ENCODE measurements around the gene MTFMT.
"Not testable (repeated sequence)": the region's sequence is repeated elsewhere in the genome, so short reads cannot be mapped to it uniquely, and the experiment has no call there.

The MTFMT gene

GRCh38 chr15:65038836-65039235, 9.4 kb upstream of the MTFMT start:
- Histone ChIP-seq H3K4me3 (no peak overlapping the region), H3K4me1 (peaks cover 7% of the 10 kb centered on the region), H3K9me3 (no peaks in the 10 kb centered on the region), H3K36me3 (replicated peaks) (no peaks in the 10 kb centered on the region), H3K27me3 (ENCODE audit: low read depth) (no peaks in the 10 kb centered on the region)
- DNase-seq (ENCODE audit: low spot score in 2 of 2) = no peak
- in situ Hi-C loops (cut with MboI; ENCODE audit: low sequenced_read_pairs) = loop anchor here (10.0 kb wide), 1 partner anchor 346 kb away; no protein-coding TSS in a partner anchor

- no peaks in the 10 kb centered on the region for H3K27me3 ChIP-seq (ENCODE audit: low read depth)
- H3K4me3 ChIP-seq = no peak overlapping the region
- peaks cover 10% of the 10 kb centered on the region for H3K4me1 ChIP-seq
- no peak for DNase-seq (ENCODE audit: low spot score in 2 of 2)
- H3K9me3 ChIP-seq = no peaks in the 10 kb centered on the region
- in situ Hi-C loops (cut with MboI; ENCODE audit: low sequenced_read_pairs) = loop anchor here (10.0 kb wide), 1 partner anchor 346 kb away; no protein-coding TSS in a partner anchor
- no peaks in the 10 kb centered on the region for H3K36me3 ChIP-seq (replicated peaks)
These were observed 9.0 kb upstream of the MTFMT start for GRCh38 chr15:65038428-65038827.

GRCh38 chr15:65037309-65037708, 7.9 kb upstream of the MTFMT start:
- no peak for DNase-seq (ENCODE audit: low spot score in 2 of 2)
- H3K9me3 ChIP-seq = no peaks in the 10 kb centered on the region
- in situ Hi-C loops (cut with MboI; ENCODE audit: low sequenced_read_pairs) = loop anchor here (10.0 kb wide), 1 partner anchor 347 kb away; no protein-coding TSS in a partner anchor
- H3K36me3 ChIP-seq (replicated peaks) = no peaks in the 10 kb centered on the region
- peaks cover 9% of the 10 kb centered on the region for H3K4me1 ChIP-seq
- H3K27me3 ChIP-seq (ENCODE audit: low read depth) = no peaks in the 10 kb centered on the region
- H3K4me3 ChIP-seq = no peak overlapping the region

GRCh38 chr15:65034719-65035118, 5.3 kb upstream of the MTFMT start:
- Histone ChIP-seq H3K27me3 (ENCODE audit: low read depth) (no peaks in the 10 kb centered on the region), H3K36me3 (replicated peaks) (no peaks in the 10 kb centered on the region), H3K4me1 (peaks cover 9% of the 10 kb centered on the region), H3K4me3 (no peak overlapping the region), H3K9me3 (no peaks in the 10 kb centered on the region)
- in situ Hi-C loops (cut with MboI; ENCODE audit: low sequenced_read_pairs) = loop anchor here (5.0 to 10.0 kb wide), 2 partner anchors 263 to 350 kb away; partner anchors contain the start of gene RNU5A-1
- no peak for DNase-seq (ENCODE audit: low spot score in 2 of 2)

GRCh38 chr15:65033659-65034269, 4.3 kb upstream of the MTFMT start:
- in situ Hi-C loops (cut with MboI; ENCODE audit: low sequenced_read_pairs) = loop anchor here (5.0 to 10.0 kb wide), 2 partner anchors 264 to 351 kb away; partner anchors contain the start of gene RNU5A-1
- Histone ChIP-seq H3K4me3 (no peak overlapping the region), H3K9me3 (no peaks in the 10 kb centered on the region), H3K4me1 (peaks cover 9% of the 10 kb centered on the region), H3K36me3 (replicated peaks) (peaks cover 3% of the 10 kb centered on the region; the same call in 1 of the 2 replicates), H3K27me3 (ENCODE audit: low read depth) (no peaks in the 10 kb centered on the region)
- peak; percentile 73 to 82 for DNase-seq (ENCODE audit: low spot score in 2 of 2)

GRCh38 chr15:65032801-65033537, 3.5 kb upstream of the MTFMT start:
- Histone ChIP-seq H3K36me3 (replicated peaks) (peaks cover 3% of the 10 kb centered on the region; the same call in 1 of the 2 replicates), H3K4me3 (no peak overlapping the region), H3K27me3 (ENCODE audit: low read depth) (no peaks in the 10 kb centered on the region), H3K9me3 (no peaks in the 10 kb centered on the region), H3K4me1 (peaks cover 9% of the 10 kb centered on the region)
- peak; percentile 89 to 92 for DNase-seq (ENCODE audit: low spot score in 2 of 2)
- in situ Hi-C loops (cut with MboI; ENCODE audit: low sequenced_read_pairs) = loop anchor here (5.0 to 10.0 kb wide), 2 partner anchors 264 to 352 kb away; partner anchors contain the start of gene RNU5A-1

- H3K27me3 ChIP-seq (ENCODE audit: low read depth) = no peaks in the 10 kb centered on the region
- peaks cover 25% of the 10 kb centered on the region for H3K36me3 ChIP-seq (replicated peaks)
- peaks cover 13% of the 10 kb centered on the region for H3K4me1 ChIP-seq
- DNase-seq (ENCODE audit: low spot score in 2 of 2) = no peak
- H3K9me3 ChIP-seq = no peaks in the 10 kb centered on the region
- in situ Hi-C loops (cut with MboI; ENCODE audit: low sequenced_read_pairs) = loop anchor here (5.0 to 10.0 kb wide), 2 partner anchors 268 to 355 kb away; partner anchors contain the start of gene RNU5A-1
- H3K4me3 ChIP-seq = peak overlapping the region; percentile 82
These were observed 333 bp upstream of the MTFMT start for GRCh38 chr15:65029736-65030208.

- Histone ChIP-seq H3K4me3 (peak overlapping the region; percentile 82), H3K4me1 (peaks cover 7% of the 10 kb centered on the region), H3K9me3 (no peaks in the 10 kb centered on the region), H3K27me3 (ENCODE audit: low read depth) (no peaks in the 10 kb centered on the region), H3K36me3 (replicated peaks) (peaks cover 38% of the 10 kb centered on the region)
- DNase-seq (ENCODE audit: low spot score in 2 of 2) = no peak
- in situ Hi-C loops (cut with MboI; ENCODE audit: low sequenced_read_pairs) = no loop called here
These were observed 1.1 kb downstream of the MTFMT start for GRCh38 chr15:65028338-65028737.

GRCh38 chr15:65027593-65027992, 1.8 kb downstream of the MTFMT start:
- H3K36me3 ChIP-seq (replicated peaks) = peaks cover 41% of the 10 kb centered on the region
- H3K9me3 ChIP-seq = no peaks in the 10 kb centered on the region
- in situ Hi-C loops (cut with MboI; ENCODE audit: low sequenced_read_pairs) = no loop called here
- no peaks in the 10 kb centered on the region for H3K27me3 ChIP-seq (ENCODE audit: low read depth)
- peaks cover 4% of the 10 kb centered on the region for H3K4me1 ChIP-seq
- H3K4me3 ChIP-seq = peak overlapping the region; percentile 82
- DNase-seq (ENCODE audit: low spot score in 2 of 2) = no peak

- H3K36me3 ChIP-seq (replicated peaks) = peaks cover 44% of the 10 kb centered on the region
- H3K4me3 ChIP-seq = no peak overlapping the region
- H3K27me3 ChIP-seq (ENCODE audit: low read depth) = no peaks in the 10 kb centered on the region
- H3K4me1 ChIP-seq = peaks cover 4% of the 10 kb centered on the region
- no peaks in the 10 kb centered on the region for H3K9me3 ChIP-seq
- no peak for DNase-seq (ENCODE audit: low spot score in 2 of 2)
- in situ Hi-C loops (cut with MboI; ENCODE audit: low sequenced_read_pairs) = no loop called here
These were observed 2.7 kb downstream of the MTFMT start for GRCh38 chr15:65026756-65027155.

GRCh38 chr15:65021488-65021887, 8.0 kb downstream of the MTFMT start:
- no peaks in the 10 kb centered on the region for H3K27me3 ChIP-seq (ENCODE audit: low read depth)
- no peaks in the 10 kb centered on the region for H3K9me3 ChIP-seq
- in situ Hi-C loops (cut with MboI; ENCODE audit: low sequenced_read_pairs) = no loop called here
- H3K36me3 ChIP-seq (replicated peaks) = peaks cover 67% of the 10 kb centered on the region
- H3K4me1 ChIP-seq = no peaks in the 10 kb centered on the region
- H3K4me3 ChIP-seq = no peak overlapping the region
- no peak for DNase-seq (ENCODE audit: low spot score in 2 of 2)

GRCh38 chr15:65020419-65020818, 9.0 kb downstream of the MTFMT start:
- H3K9me3 ChIP-seq = no peaks in the 10 kb centered on the region
- no peak overlapping the region for H3K4me3 ChIP-seq
- H3K36me3 ChIP-seq (replicated peaks) = peaks cover 67% of the 10 kb centered on the region
- in situ Hi-C loops (cut with MboI; ENCODE audit: low sequenced_read_pairs) = no loop called here
- H3K4me1 ChIP-seq = no peaks in the 10 kb centered on the region
- no peaks in the 10 kb centered on the region for H3K27me3 ChIP-seq (ENCODE audit: low read depth)
- DNase-seq (ENCODE audit: low spot score in 2 of 2) = no peak

- peaks cover 49% of the 10 kb centered on the region for H3K36me3 ChIP-seq (replicated peaks)
- H3K9me3 ChIP-seq; in situ Hi-C loops (cut with MboI; ENCODE audit: low sequenced_read_pairs): not testable (repeated sequence)
These were observed 18.2 kb downstream of the MTFMT start for GRCh38 chr15:65011198-65011597.

GRCh38 chr15:65008983-65009382, 20.5 kb downstream of the MTFMT start:
- Histone ChIP-seq H3K36me3 (replicated peaks) (peaks cover 45% of the 10 kb centered on the region), H3K27me3 (ENCODE audit: low read depth) (no peaks in the 10 kb centered on the region), H3K4me3 (no peak overlapping the region), H3K9me3 (peaks cover 4% of the 10 kb centered on the region; the same call in 1 of the 2 replicates), H3K4me1 (no peaks in the 10 kb centered on the region)
- DNase-seq (ENCODE audit: low spot score in 2 of 2) = no peak
- in situ Hi-C loops (cut with MboI; ENCODE audit: low sequenced_read_pairs) = no loop called here

More at GRCh38 chr15:65011198-65011597, 18.2 kb downstream of the MTFMT start:
- H3K4me1 ChIP-seq; H3K4me3 ChIP-seq; DNase-seq (ENCODE audit: low spot score in 2 of 2); H3K27me3 ChIP-seq (ENCODE audit: low read depth): not testable (repeated sequence)

Data from HAP-1 (cell line).